Adrenal gland (tissue), 5 donors: ENCODE results near the gene ARIH2.

Source experiments
- CTCF ChIP-seq, 6 experiments: fragments of 450-650 bp in 4 of 6; fragments of 200-600 bp in 2 of 6; sonication (generic) in 1 of 6; IDR thresholded peaks; 1 replicate in 5 of 6; 2 replicates in 1 of 6; pipeline versions ENCODE4 v1.5.1 to v1.8.0; 2016 to 2021; ENCODE audit warnings: antibody characterized with exemption in 6 of 6, mild to moderate bottlenecking in 2 of 6, moderate library complexity in 1 of 6
- POLR2A ChIP-seq, 2 donors: fragments of 450-650 bp; IDR thresholded peaks; one replicate each; pipeline ENCODE4 v1.6.1; 2017; ENCODE audit warnings: antibody characterized with exemption in 2 of 2, mild to moderate bottlenecking in 2 of 2, moderate library complexity in 1 of 2
- donor health status: DM: no; HTN: no; CAD: no.

- TF ChIP-seq CTCF (IDR thresholded peaks at IDR 0.05) (no peak), POLR2A (IDR thresholded peaks at IDR 0.05) (no peak)
These were observed 82.5 kb downstream of the ARIH2 start for GRCh38 chr3:49001155-49001554.
